Vagina (tissue), 2 donors: Measurements from ENCODE around the gene PEG3. TPM values are rescaled to one million over a fixed set of nuclear protein-coding genes. Genes with fewer than 3 reads are reported as not detected.

Source experiments
- DNase-seq, 2 donors: peaks; one replicate each; pipeline ENCODE4 v3.0.0-alpha.2; 2017; ENCODE audit errors: extremely low spot score in 2 of 2
- H3K27ac ChIP-seq: fragments of 200-600 bp; sonication (generic); one replicate; pipeline ENCODE4 v1.5.1; 2019
- H3K27me3 ChIP-seq: fragments of 200-600 bp; sonication (generic); one replicate; pipeline ENCODE4 v1.5.1; 2019
- H3K36me3 ChIP-seq, 2 donors: fragments of 200-600 bp; sonication (generic); one replicate each; pipeline ENCODE4 v1.5.1; 2017 to 2019
- H3K4me1 ChIP-seq: fragments of 200-600 bp; sonication (generic); one replicate; pipeline ENCODE4 v1.5.1; 2019
- H3K4me3 ChIP-seq, 2 donors: fragments of 200-600 bp; sonication (generic); 1 replicate in 1 of 2; 2 replicates in 1 of 2; pipeline ENCODE4 v1.5.1; 2016 to 2019
- H3K9me3 ChIP-seq: fragments of 200-600 bp; sonication (generic); one replicate; pipeline ENCODE4 v1.5.1; 2019
- POLR2A ChIP-seq, 2 donors: fragments of 450-650 bp; IDR thresholded peaks; one replicate each; pipeline ENCODE4 v1.6.1; 2017; ENCODE audit warnings: antibody characterized with exemption in 2 of 2, mild to moderate bottlenecking in 2 of 2, moderate library complexity in 2 of 2
- POLR2AphosphoS5 ChIP-seq, 2 donors: sonication (generic); formaldehyde crosslinking; IDR thresholded peaks; one replicate each; pipeline ENCODE4 v1.9.0; 2017; ENCODE audit warnings: antibody characterized with exemption in 2 of 2, mild to moderate bottlenecking in 2 of 2, low read depth in 1 of 2; ENCODE audit not compliant: insufficient read depth in 1 of 2
- intact Hi-C: fragments of 100-400 bp; cut with DNase I; formaldehyde crosslinking; loops from one replicate; pipeline ENCODE4 v1.15.1; 2023
- small RNA-seq: library from RNA; depleted of rRNA; stranded (forward); fragments of <200 nt; gene quantifications from one replicate; pipeline ENCODE3, GENCODE V24; 2016
- total RNA-seq: library from RNA; depleted of rRNA; stranded (reverse); fragments of >200 nt; gene quantifications from one replicate; pipeline ENCODE4 v1.2.3, GENCODE V29; 2016
- TF ChIP-seq, protein P1 (sequence below), 3 experiments: fragments of 450-650 bp in 2 of 3; fragments of 200-600 bp in 1 of 3; sonication (generic) in 1 of 3; IDR thresholded peaks; one replicate each; pipeline ENCODE4 v1.5.1; 2017 to 2019; ENCODE audit warnings: antibody characterized with exemption in 3 of 3, mild to moderate bottlenecking in 2 of 3, moderate library complexity in 2 of 3

PEG3 gene
- total RNA-seq, 1 donor from 2014 or later, result 15.2 TPM

DNA sequence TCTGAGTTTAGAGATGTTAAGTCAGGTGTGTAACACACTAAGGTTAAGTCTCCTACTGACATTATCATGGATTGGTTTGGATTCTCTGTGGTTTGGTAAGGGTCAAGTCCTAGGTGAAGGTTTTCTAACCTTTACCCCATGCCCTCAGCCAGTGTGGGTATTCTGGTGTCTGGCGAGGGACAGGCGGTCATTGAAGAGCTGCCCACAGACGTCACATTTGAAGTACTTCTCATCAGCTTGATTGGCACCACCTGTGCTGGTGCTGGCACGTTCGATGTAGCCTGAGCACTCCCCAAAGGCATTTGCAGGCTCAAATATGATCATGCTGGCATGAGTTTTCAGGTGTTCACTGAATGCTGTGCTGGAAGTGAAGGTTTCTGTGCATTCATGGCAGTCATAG lies 27.0 kb downstream of the PEG3 start:
- Histone ChIP-seq H3K4me3 (no peak overlapping the region), H3K27ac (no peak overlapping the region), H3K4me1 (no peaks in the 10 kb centered on the region), H3K9me3 (no peaks in the 10 kb centered on the region), H3K36me3 (peaks cover 0 to 5% of the 10 kb centered on the region in 2 donors), H3K27me3 (no peaks in the 10 kb centered on the region)
- intact Hi-C loops, result no loop called here
- no peak for DNase-seq
- TF ChIP-seq, protein P1, sequence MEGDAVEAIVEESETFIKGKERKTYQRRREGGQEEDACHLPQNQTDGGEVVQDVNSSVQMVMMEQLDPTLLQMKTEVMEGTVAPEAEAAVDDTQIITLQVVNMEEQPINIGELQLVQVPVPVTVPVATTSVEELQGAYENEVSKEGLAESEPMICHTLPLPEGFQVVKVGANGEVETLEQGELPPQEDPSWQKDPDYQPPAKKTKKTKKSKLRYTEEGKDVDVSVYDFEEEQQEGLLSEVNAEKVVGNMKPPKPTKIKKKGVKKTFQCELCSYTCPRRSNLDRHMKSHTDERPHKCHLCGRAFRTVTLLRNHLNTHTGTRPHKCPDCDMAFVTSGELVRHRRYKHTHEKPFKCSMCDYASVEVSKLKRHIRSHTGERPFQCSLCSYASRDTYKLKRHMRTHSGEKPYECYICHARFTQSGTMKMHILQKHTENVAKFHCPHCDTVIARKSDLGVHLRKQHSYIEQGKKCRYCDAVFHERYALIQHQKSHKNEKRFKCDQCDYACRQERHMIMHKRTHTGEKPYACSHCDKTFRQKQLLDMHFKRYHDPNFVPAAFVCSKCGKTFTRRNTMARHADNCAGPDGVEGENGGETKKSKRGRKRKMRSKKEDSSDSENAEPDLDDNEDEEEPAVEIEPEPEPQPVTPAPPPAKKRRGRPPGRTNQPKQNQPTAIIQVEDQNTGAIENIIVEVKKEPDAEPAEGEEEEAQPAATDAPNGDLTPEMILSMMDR (IDR thresholded peaks at IDR 0.05), result no peak
- no peak for TF ChIP-seq POLR2A (IDR thresholded peaks at IDR 0.05)
- TF ChIP-seq POLR2AphosphoS5 (IDR thresholded peaks at IDR 0.05; ENCODE audit: insufficient read depth in 1 of 2, low read depth in 1 of 2), result no peak

DNA sequence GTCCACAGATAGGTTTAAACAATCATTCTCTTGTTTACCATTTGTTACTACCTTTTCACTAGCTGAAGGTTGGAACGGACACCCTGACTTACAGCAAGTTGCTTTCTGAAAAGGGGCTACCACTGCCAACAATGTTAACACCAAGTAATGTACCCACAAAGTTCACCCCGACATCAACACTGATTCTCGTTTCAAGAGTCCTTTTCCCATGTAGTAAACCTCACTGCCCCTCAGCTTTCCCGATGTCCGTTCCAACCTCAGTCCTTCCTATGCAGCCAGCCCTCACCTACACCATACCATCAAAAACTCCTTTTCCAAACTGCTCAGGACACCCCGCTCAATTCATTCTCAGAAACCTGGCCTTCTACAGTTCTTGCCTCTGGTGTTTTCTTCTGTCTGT lies 29.0 kb downstream of the PEG3 start:
- DNase-seq, result no peak
- Histone ChIP-seq H3K4me1 (no peaks in the 10 kb centered on the region), H3K9me3 (no peaks in the 10 kb centered on the region), H3K27me3 (no peaks in the 10 kb centered on the region), H3K36me3 (no peaks in the 10 kb centered on the region), H3K4me3 (no peak overlapping the region), H3K27ac (no peak overlapping the region)
- TF ChIP-seq POLR2AphosphoS5 (IDR thresholded peaks at IDR 0.05; ENCODE audit: insufficient read depth in 1 of 2, low read depth in 1 of 2), result no peak
- TF ChIP-seq, protein P1 (IDR thresholded peaks at IDR 0.05), result no peak
- TF ChIP-seq POLR2A (IDR thresholded peaks at IDR 0.05), result no peak
- intact Hi-C loops, result no loop called here

DNA sequence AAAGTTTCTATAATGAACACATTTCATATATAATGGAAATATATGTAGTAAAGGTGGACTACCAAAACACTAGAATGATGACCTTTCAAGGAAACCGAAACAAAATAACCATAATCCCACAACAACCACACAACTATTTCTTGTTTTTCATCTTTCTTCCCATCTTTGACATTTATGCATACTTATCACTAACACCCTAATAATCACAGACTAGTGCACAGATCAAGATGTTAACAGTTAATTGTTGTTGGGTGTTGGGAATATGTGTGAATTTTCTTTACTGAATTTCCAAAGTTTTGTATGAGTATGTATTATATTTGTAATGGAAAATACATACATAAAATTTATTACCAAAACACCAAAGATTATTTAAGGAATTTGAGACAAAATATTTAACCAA lies 30.3 kb downstream of the PEG3 start:
- H3K4me3 ChIP-seq, result no peak overlapping the region
- intact Hi-C loops, result no loop called here
- DNase-seq, result no peak
- no peaks in the 10 kb centered on the region for H3K4me1 ChIP-seq
- no peaks in the 10 kb centered on the region for H3K27me3 ChIP-seq
- H3K9me3 ChIP-seq, result no peaks in the 10 kb centered on the region
- TF ChIP-seq, protein P1 (IDR thresholded peaks at IDR 0.05), result no peak
- TF ChIP-seq POLR2AphosphoS5 (IDR thresholded peaks at IDR 0.05; ENCODE audit: insufficient read depth in 1 of 2, low read depth in 1 of 2), result no peak
- H3K36me3 ChIP-seq, result no peaks in the 10 kb centered on the region
- no peak overlapping the region for H3K27ac ChIP-seq

DNA sequence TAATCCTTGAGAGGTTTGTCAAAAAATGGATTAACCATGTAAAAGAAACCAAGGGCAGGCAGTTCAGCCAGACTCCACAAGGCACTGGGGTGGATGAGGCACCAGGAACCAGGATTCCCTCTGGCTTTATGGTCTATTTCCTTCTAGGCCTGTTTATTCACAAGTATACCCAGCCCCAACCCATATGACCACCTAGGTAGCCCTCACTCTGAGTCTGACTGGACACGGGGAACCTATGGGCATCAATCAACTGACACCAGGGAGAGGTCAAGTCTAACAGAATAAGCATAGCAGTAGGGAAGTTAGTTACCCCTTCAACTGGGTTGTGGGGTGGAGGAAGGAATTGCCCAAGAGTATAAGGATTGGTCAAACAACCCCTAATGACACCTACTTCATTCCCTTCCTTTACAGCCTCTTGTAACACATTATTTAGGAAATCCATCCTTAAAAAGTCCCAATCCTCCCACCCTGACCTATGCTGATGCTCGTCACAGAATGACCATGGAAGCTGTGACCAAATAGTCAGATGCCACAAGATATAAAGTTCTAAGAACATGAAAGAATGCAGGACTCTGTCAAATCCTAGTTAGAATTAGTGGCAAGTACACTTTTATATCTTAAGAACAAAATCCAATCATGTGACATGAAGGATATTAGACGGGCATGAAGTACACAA lies 31.7 kb downstream of the PEG3 start:
- H3K9me3 ChIP-seq, result no peaks in the 10 kb centered on the region
- H3K4me3 ChIP-seq, result no peak overlapping the region
- no peaks in the 10 kb centered on the region for H3K4me1 ChIP-seq
- H3K27ac ChIP-seq, result no peak overlapping the region
- H3K27me3 ChIP-seq, result no peaks in the 10 kb centered on the region
- no peaks in the 10 kb centered on the region for H3K36me3 ChIP-seq
- DNase-seq, result no peak
- intact Hi-C loops, result no loop called here
- no peak for TF ChIP-seq POLR2AphosphoS5 (IDR thresholded peaks at IDR 0.05; ENCODE audit: insufficient read depth in 1 of 2, low read depth in 1 of 2)
- no peak for TF ChIP-seq POLR2A (IDR thresholded peaks at IDR 0.05)

DNA sequence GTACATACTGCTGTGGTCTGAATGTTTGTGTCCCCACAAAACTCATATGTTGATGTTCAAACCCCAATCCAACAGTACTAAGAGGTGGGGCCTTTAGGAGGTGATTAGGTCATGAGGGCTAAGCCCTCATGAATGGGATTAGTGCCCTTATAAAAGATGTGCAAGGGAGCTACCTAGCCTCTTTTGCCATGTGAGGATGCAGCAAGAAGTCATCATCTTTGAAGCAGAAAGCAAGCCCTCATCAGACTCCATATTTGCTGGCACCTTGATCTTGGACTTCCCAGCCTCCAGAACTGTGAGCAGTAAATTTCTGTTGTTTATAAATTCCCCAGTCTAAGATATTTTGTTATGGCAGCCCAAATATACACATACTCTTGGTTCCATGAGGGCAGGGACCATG lies 33.9 kb downstream of the PEG3 start:
- intact Hi-C loops, result no loop called here
- no peak for DNase-seq
- Histone ChIP-seq H3K27me3 (no peaks in the 10 kb centered on the region), H3K4me1 (no peaks in the 10 kb centered on the region), H3K9me3 (no peaks in the 10 kb centered on the region), H3K27ac (no peak overlapping the region), H3K4me3 (no peak overlapping the region), H3K36me3 (no peaks in the 10 kb centered on the region)
- TF ChIP-seq POLR2AphosphoS5 (IDR thresholded peaks at IDR 0.05; ENCODE audit: insufficient read depth in 1 of 2, low read depth in 1 of 2) (no peak), POLR2A (IDR thresholded peaks at IDR 0.05) (no peak)
- TF ChIP-seq, protein P1 (IDR thresholded peaks at IDR 0.05), result no peak

Small RNA genes within 50 kb of the gene (small RNA-seq; reads per million reads assigned to genes)
- not detected for gene AC006115.2

Other genes starting within 250 kb of the PEG3 start
- gene ZNF71, start 245.4 kb downstream of the PEG3 start, total RNA-seq, result 11.8 TPM
- gene SMIM17, start 197.6 kb downstream of the PEG3 start, total RNA-seq, result 0.98 TPM
- 1.7 TPM for gene ZNF835, start 169.0 kb downstream of the PEG3 start, total RNA-seq
- gene ZIM2, start within 50 bp of the PEG3 start, total RNA-seq, result 0.74 TPM